Activated gamma-delta T cell treated with anti-CD3 and anti-CD28 coated beads, Interleukin-2, amount 50 U/mL, for 16 hours (primary cell): ENCODE results near the gene EEF1A2.

Experiments used
- DNase-seq: peaks from one replicate; pipeline ENCODE4 v3.0.0-alpha.2; 2020; ENCODE audit warnings: low read depth

The EEF1A2 gene

DNA sequence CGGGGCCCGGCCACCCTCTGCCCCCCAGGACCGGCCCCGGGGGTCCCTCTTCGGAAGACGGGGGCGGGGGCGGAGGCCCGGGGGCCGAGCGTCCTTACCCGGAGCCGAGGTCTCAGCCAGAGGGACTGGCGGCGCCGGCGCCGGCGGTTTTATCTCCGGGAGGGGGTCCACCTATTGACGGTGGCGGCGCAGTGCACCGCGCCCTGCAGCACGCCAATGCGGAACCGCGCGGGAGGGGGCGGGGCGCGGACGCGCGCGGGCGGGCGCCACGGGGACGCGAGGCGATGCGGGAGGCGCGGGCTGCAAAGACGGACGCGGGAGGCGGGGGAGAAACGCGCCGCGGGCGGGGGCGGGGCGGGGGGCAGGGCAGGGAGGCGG is at the start of gene EEF1A2:
Gene EEF1A2 (minus strand): TSS at position 124 of the 378 bp plus-strand sequence. CDS start 1,320 bp downstream, outside the sequence.
- DNase-seq, result no peak

GRCh38 chr20:63548542-63548941 is 49.7 kb upstream of the EEF1A2 start:
- no peak for DNase-seq

DNA sequence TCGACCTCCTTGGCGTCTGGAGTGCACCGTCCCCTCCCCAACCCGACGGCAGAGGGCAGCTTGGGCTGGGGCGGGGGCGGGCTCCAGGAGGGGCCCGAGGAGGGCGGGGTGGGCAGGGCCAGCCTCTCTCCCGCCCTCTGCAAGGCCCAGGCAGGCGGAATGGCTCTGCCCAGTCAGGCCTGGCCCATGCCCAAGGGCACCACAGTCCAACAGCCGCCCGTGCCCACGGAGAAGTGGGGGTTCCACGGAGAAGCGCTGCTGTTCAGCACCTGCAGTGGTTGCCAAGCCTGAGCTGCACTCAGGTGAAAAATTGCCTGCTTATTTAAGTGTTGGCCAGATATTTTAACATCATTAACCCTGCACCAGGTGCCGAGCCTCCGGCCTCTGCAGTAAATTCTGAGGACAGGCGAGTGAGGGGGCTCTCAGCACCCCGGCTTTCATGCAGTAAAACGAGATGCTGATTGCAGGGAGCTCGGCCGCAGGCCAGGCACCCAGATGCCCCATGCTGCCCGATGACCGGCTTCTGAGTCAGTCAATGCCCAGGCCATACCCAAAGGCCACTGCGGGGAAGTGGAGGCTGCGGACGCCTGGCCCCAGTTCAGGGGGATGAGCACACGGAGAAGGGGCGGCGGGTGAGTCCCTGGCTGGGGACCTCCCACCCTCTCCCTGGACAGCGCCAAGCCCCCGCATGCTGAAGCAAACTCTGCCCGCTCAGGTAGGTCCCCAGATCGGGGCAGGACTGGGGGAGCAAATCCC is 49.0 kb upstream of the EEF1A2 start, which contains the start of gene SRMS:
Gene SRMS (minus strand): TSS at position 25 of the 756 bp plus-strand sequence. CDS start 286 bp downstream, outside the sequence.
- DNase-seq, result no peak

GRCh38 chr20:63546956-63547724 is 48.3 kb upstream of the EEF1A2 start:
- no peak for DNase-seq

GRCh38 chr20:63546256-63546955 is 47.5 kb upstream of the EEF1A2 start:
- no peak for DNase-seq

GRCh38 chr20:63545814-63546213 is 46.9 kb upstream of the EEF1A2 start:
- no peak for DNase-seq

DNA sequence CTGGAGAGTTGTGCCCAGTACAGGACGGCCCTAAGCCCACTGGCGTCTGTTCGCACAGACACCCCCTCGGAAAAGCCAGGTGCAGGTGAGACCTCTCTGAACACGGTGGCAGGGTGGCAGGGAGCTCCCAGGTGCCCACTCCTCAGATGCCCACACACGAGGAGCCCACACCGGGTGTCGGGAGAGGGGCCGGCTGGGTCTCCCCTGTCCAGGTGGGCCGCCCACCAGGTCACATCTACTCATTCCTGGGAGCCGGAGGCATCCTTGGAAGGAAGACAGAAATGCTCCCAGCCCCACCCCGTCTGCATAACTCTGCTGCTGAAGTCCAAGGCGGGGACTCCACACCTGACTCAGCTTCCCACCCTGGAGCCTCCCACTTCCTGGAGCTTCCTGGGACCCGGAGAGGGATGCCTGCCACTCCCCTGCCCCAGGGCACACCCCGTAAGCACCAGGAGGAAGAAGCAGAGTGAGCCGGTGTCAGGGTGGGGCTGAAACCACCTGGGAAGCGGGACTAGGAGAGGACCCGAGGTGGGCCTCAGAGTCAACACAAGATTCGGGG is 46.2 kb upstream of the EEF1A2 start:
- no peak for DNase-seq

DNA sequence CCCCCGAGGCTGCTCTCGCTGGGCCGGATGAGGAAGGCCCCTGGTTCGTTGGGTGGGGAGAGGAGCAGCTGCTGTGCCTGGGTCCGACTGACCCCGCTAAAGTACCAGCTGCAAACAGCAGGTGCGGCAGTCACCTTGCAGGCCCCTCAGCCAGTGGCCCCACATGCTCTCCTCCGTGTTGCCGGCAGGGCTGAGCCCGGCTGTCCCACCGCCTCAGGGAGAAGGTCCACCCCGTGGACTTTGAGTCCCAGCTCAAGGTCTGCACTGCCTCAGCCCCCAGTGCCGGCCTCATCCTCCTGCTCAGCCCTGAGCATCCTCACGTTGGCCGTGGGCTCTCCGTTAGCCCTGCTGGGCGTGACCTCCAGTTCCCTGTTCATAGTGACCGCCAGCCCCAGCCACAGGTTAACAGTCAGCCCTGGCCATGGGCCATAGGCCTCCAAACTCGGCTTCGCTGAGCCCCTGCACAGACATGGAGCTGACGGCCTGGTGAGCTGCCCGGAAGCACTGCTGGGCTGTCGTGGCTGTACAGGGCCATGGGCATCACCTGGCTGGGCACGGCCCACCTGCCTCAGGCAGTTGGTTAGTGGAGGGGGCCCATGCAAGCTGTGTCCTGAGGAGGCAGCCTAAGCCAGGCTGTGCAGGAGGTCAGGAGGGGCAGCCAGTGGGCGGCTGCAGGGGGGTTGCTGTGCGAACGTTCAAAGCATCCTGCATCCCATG is 45.5 kb upstream of the EEF1A2 start:
- no peak for DNase-seq

- no peak for DNase-seq
Observed at GRCh38 chr20:63543733-63544132, 44.9 kb upstream of the EEF1A2 start.

- DNase-seq, result no peak
Observed at GRCh38 chr20:63543131-63543530, 44.2 kb upstream of the EEF1A2 start.

DNA sequence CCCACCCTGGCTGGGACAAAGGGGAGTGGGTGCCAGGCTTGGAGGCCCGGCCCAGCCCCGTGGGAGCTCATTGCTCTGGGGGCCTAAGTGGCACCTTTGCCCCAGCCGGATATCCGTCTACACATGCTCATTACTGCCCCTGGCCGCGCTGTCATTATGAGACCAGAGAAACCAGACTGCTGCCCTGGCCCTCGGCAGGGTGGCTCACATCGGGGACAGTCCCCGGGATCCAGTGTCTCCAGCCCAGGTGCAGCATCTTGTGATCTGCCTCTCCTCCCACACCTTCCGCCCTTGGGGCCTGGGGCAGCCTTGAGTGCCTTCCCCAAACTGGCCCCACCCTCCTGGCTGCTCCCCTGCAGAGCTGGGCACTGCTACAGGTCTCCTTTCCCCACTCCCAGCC is 43.8 kb upstream of the EEF1A2 start:
- no peak for DNase-seq

- DNase-seq, result no peak
Observed at GRCh38 chr20:63542031-63542559, 43.2 kb upstream of the EEF1A2 start.

DNA sequence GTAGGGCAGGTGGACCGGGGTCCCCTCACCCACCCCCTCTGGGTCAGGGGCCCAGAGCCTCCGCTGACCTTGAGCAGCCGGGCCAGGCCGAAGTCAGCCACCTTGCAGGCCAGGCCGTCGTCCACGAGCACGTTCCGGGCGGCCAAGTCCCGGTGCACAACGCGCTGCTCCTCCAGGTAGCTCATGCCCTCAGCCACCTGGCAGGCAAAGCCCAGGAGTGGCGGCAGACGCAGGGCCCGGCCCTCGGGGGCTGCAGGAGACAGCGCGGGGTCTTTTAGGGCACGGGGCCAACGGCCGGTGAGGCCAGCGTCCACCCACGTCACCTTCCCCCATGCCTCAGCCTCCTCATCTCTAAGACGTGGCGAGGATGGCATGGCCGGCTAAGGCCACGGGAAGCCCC is 42.5 kb upstream of the EEF1A2 start:
- DNase-seq, result no peak

DNA sequence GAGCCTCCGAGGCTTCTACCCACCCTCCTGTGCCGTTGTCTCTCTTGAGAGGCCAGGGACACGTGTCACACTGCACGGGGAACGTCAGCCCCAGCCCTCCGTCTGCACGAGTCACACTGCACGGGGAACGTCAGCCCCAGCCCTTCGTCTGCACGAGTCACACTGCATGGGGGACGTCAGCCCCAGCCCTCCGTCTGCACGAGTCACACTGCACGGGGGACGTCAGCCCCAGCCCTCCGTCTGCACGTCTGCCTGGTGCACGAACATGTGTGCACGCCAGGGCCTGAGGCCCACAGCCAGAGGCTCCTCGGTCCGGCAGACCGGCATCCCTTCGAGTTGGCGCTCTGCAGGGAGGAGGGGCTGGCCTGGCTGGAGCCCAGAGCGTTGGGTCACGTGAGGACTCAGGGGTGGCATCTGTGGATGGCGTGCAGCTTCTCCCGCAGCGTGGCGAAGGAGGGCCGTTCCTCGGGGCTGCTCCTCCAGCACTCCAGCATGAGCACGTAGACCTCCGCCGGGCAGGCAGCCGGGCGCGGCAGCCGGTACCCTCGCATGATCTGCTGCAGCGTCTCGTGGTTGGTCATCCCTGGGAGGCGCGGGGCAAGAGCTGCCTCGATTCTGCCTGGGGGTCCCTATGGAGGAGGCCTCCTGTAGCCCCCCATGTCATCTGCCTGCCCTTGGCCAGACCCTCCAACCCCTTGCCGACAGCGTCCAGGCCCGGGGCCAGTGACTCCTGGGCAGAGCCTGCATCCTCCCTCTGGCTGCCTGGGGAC is 41.7 kb upstream of the EEF1A2 start:
- no peak for DNase-seq

- DNase-seq, result no peak
Observed at GRCh38 chr20:63539441-63540370, 40.8 kb upstream of the EEF1A2 start.

GRCh38 chr20:63539092-63539430 is 40.2 kb upstream of the EEF1A2 start:
- DNase-seq, result no peak

- no peak for DNase-seq
Observed at GRCh38 chr20:63538204-63539091, 39.6 kb upstream of the EEF1A2 start.

GRCh38 chr20:63537525-63538203 is 38.8 kb upstream of the EEF1A2 start:
- peak; percentile 90 for DNase-seq
